GM12878 (cell line): ENCODE results near the gene SLC7A10. TPM values are rescaled to one million over a fixed set of nuclear protein-coding genes. Genes with fewer than 3 reads are reported as not detected.

ENCODE experiments used
- ATAC-seq: fragments of 200-7000 bp; cut with Tn5 transposase; 3 replicates; pipeline ENCODE4 v1.9.1; 2020; ENCODE audit warnings: mild to moderate bottlenecking, moderate library complexity
- BruUV-seq: library from RNA; stranded (reverse); fragments of 400-500 nt; replicated peaks from 2 replicates; lab custom pipeline; 2021; lab: Mats Ljungman, UMichigan
- CTCF ChIA-PET: fragments of 300-600 bp; sonication (Branson Sonifier 250); formaldehyde crosslinking; extraction: SDS; loops from one replicate; lab custom pipeline; 2021; ENCODE audit warnings: inconsistent platforms; lab: Yijun Ruan, JAX
- POLR2A ChIA-PET: fragments of 350-600 bp; formaldehyde crosslinking; extraction: SDS; loops from one replicate; lab custom pipeline; 2021; ENCODE audit warnings: inconsistent platforms; lab: Charles Lee
- RAD21 ChIA-PET: fragments of 300-600 bp; sonication (Branson Sonifier 250); formaldehyde crosslinking; loops from one replicate; lab custom pipeline; 2023; ENCODE audit warnings: antibody characterized with exemption; ENCODE audit not compliant: unreplicated experiment; lab: Charles Lee
- SMC1A ChIA-PET: fragments of 300-600 bp; sonication (Branson Sonifier 250); formaldehyde crosslinking; loops from one replicate; lab custom pipeline; 2023; ENCODE audit not compliant: unreplicated experiment, uncharacterized antibody; lab: Charles Lee
- DNase-seq: peaks from one replicate; pipeline ENCODE4 v3.0.0-alpha.2; 2011; ENCODE audit warnings: low read depth, low spot score
- FAIRE-seq: peaks from 3 replicates; lab custom pipeline; 2011; peaks lifted over from hg19 to GRCh38; lab: Jason Lieb, UNC
- H2AFZ ChIP-seq: 2 replicates; pipeline ENCODE4 v1.6.0; 2011; ENCODE audit warnings: low read depth, low read length, control low read depth; ENCODE audit not compliant: control insufficient read depth
- H3K27ac ChIP-seq: 2 replicates; pipeline ENCODE4 v1.5.1; 2011; ENCODE audit warnings: control low read depth; ENCODE audit not compliant: control insufficient read depth, insufficient read depth
- H3K27me3 ChIP-seq, 2 experiments: replicated peaks in 1 of 2; 2 replicates each; pipeline versions ENCODE4 v1.6.0 to v1.6.1; 2011; ENCODE audit warnings: low read length in 1 of 2; ENCODE audit not compliant: control insufficient read depth in 2 of 2, insufficient read depth in 2 of 2
- H3K36me3 ChIP-seq, 2 experiments: 2 replicates each; pipeline ENCODE4 v1.5.1; 2011; ENCODE audit warnings: low read length in 1 of 2; ENCODE audit not compliant: control insufficient read depth in 2 of 2, insufficient read depth in 2 of 2
- H3K4me1 ChIP-seq: 2 replicates; pipeline ENCODE4 v1.6.1; 2011; ENCODE audit warnings: mild to moderate bottlenecking, low read length, moderate library complexity, mixed read lengths; ENCODE audit not compliant: control insufficient read depth, insufficient read depth
- H3K4me2 ChIP-seq: 2 replicates; pipeline ENCODE4 v1.6.0; 2011; ENCODE audit warnings: control low read depth; ENCODE audit not compliant: control insufficient read depth, insufficient read depth
- H3K4me3 ChIP-seq: fragments of 200-600 bp; sonication (generic); 2 replicates; pipeline ENCODE4 v1.5.1; 2016
- H3K79me2 ChIP-seq: 2 replicates; pipeline ENCODE4 v1.6.0; 2011; ENCODE audit warnings: low read length; ENCODE audit not compliant: control insufficient read depth, insufficient read depth
- H3K9ac ChIP-seq: 2 replicates; pipeline ENCODE4 v1.8.0; 2011; ENCODE audit warnings: low read length, control low read depth, mixed read lengths; ENCODE audit not compliant: control insufficient read depth, insufficient read depth
- H3K9me3 ChIP-seq: replicated peaks from 3 replicates; pipeline ENCODE4 v1.5.1; 2011; ENCODE audit warnings: mild to moderate bottlenecking, low read length; ENCODE audit not compliant: control insufficient read depth, insufficient read depth
- H4K20me1 ChIP-seq: 2 replicates; pipeline ENCODE4 v1.6.0; 2011; ENCODE audit not compliant: control insufficient read depth, insufficient read depth
- ATF7 ChIP-seq: fragments of 450-650 bp; IDR thresholded peaks from 2 replicates; pipeline ENCODE4 v1.6.1; 2016; ENCODE audit warnings: low read depth, mild to moderate bottlenecking
- CEBPB ChIP-seq, 2 experiments: fragments of 150-350 bp in 1 of 2; IDR thresholded peaks; 2 replicates each; pipeline ENCODE4 v1.6.1; 2012 to 2014; ENCODE audit warnings: low read depth in 2 of 2, low read length in 2 of 2, borderline replicate concordance in 1 of 2, inconsistent platforms in 1 of 2
- CREM ChIP-seq: IDR thresholded peaks from 2 replicates; pipeline ENCODE4 v1.6.1; 2014; ENCODE audit warnings: antibody characterized with exemption, low read depth
- GABPA ChIP-seq: IDR thresholded peaks from 2 replicates; pipeline ENCODE4 v1.6.1; 2014; ENCODE audit warnings: antibody characterized with exemption, low read depth, mild to moderate bottlenecking, inconsistent platforms
- IRF5 ChIP-seq: fragments of 450-650 bp; IDR thresholded peaks from 2 replicates; pipeline ENCODE4 v1.6.1; 2017; ENCODE audit warnings: borderline replicate concordance
- NFYB ChIP-seq: IDR thresholded peaks from 2 replicates; pipeline ENCODE4 v1.6.1; 2011; ENCODE audit warnings: low read depth, mild to moderate bottlenecking, low read length, improper control_type of control experiment, moderate library complexity; ENCODE audit not compliant: insufficient read depth
- NR2C1 ChIP-seq: fragments of 450-650 bp; IDR thresholded peaks from 2 replicates; pipeline ENCODE4 v1.6.1; 2017; ENCODE audit warnings: antibody characterized with exemption, mild to moderate bottlenecking, moderate library complexity
- RFX5 ChIP-seq: IDR thresholded peaks from 2 replicates; pipeline ENCODE4 v1.6.1; 2011; ENCODE audit warnings: low read depth, low read length, improper control_type of control experiment
- SIN3A ChIP-seq: IDR thresholded peaks from 2 replicates; pipeline ENCODE4 v1.6.1; 2012; ENCODE audit warnings: low read depth, low read length, improper control_type of control experiment
- SIX5 ChIP-seq: IDR thresholded peaks from 2 replicates; pipeline ENCODE4 v1.6.1; 2011; ENCODE audit warnings: mild to moderate bottlenecking, low read depth, low read length, moderate library complexity; ENCODE audit not compliant: severe bottlenecking
- SP1 ChIP-seq: IDR thresholded peaks from one replicate; pipeline ENCODE4 v1.6.1; 2011; ENCODE audit warnings: low read depth, low read length
- SPI1 ChIP-seq: IDR thresholded peaks from 2 replicates; pipeline ENCODE4 v1.6.1; 2011; ENCODE audit warnings: low read depth, mild to moderate bottlenecking, low read length, moderate library complexity, borderline replicate concordance; ENCODE audit not compliant: insufficient read depth
- SUPT20H ChIP-seq: IDR thresholded peaks from 2 replicates; pipeline ENCODE4 v1.6.1; 2011; ENCODE audit warnings: low read depth, mild to moderate bottlenecking, low read length, moderate library complexity, borderline replicate concordance; ENCODE audit not compliant: control insufficient read depth
- TCF7 ChIP-seq: IDR thresholded peaks from 2 replicates; pipeline ENCODE4 v1.6.1; 2014; ENCODE audit warnings: antibody characterized with exemption, borderline replicate concordance
- ZNF217 ChIP-seq: fragments of 450-650 bp; IDR thresholded peaks from 2 replicates; pipeline ENCODE4 v1.6.1; 2017; ENCODE audit warnings: antibody characterized with exemption, mild to moderate bottlenecking
- WGBS: methylation state at CpG from one replicate; pipeline ENCODE4 v1.1.6; 2016; ENCODE audit warnings: low lambda C conversion rate; ENCODE audit not compliant: insufficient replicate concordance, insufficient coverage; ENCODE audit errors: missing lambda C conversion rate; 5-methylcytosine and 5-hydroxymethylcytosine counted together
- in situ Hi-C: fragments of 300-500 bp; cut with MboI; formaldehyde crosslinking; loops from 9 replicates; pipeline ENCODE4 v1.14.3; 2018; ENCODE audit warnings: mixed read lengths
- intact Hi-C: fragments of 100-400 bp; cut with micrococcal nuclease; formaldehyde crosslinking; loops from one replicate; pipeline ENCODE4 v1.14.2; 2022; ENCODE audit not compliant: unreplicated experiment
- polyA plus RNA-seq, 11 experiments: library from polyadenylated mRNA; depleted of rRNA in 4 of 11; unstranded in 6 of 11; stranded (reverse) in 5 of 11; fragments of >200 nt; fragmentation: Nextera tagmentation in 4 of 11; fragmentation: Illumina TruSeq in 1 of 11; extraction: Ambion mirVana in 4 of 11; extraction: Trizol in 1 of 11; gene quantifications; 1 replicate in 1 of 11; 2 replicates in 10 of 11; pipeline versions ENCODE4 v1.2.1 to v1.2.3, GENCODE V29; 2011 to 2016; ENCODE audit warnings: inconsistent platforms in 2 of 11, missing spikeins in 2 of 11, low read depth in 1 of 11
- total RNA-seq, 4 experiments: library from RNA; depleted of rRNA in 3 of 4; stranded (reverse); fragments of >200 nt in 3 of 4; fragmentation: Illumina TruSeq in 1 of 4; extraction: Trizol in 1 of 4; gene quantifications; 2 replicates each; pipeline versions ENCODE4 v1.2.1 to v1.2.3, GENCODE V29; 2013 to 2021
- TF ChIP-seq, protein P1 (sequence below): fragments of 450-650 bp; IDR thresholded peaks from 2 replicates; pipeline ENCODE4 v1.6.1; 2017; ENCODE audit warnings: low read depth, mild to moderate bottlenecking, moderate library complexity
- TF ChIP-seq, protein P2 (sequence below): IDR thresholded peaks from 2 replicates; pipeline ENCODE4 v1.6.1; 2012; ENCODE audit warnings: improper control_type of control experiment, low read depth, low read length; ENCODE audit not compliant: insufficient replicate concordance

The SLC7A10 gene
- total and polyA plus RNA-seq, 10 of the 15 experiments (the other 5 are each of a cell fraction or from before 2014, with no cell fraction given): not detected

DNA sequence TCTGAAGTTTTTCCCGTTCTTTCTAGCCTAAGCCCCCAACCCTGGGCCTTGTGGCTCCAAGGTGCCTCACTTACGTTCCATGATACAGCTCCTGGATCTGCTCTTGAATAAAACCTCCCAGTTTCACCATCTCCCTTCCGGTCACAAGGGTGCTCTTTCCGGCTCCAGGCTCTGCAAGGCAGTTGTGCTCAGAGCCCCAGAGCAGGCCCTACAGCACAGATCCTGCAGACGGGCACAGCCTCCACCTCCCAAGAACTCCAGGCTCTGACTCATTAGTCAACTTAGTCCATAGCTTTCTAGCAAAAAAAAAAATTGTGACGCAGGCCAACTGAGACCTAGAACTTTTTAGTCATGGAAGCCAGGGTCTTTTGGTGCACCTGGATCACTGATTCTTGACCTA, 33.9 kb upstream of the SLC7A10 start:
- Histone ChIP-seq H2AFZ (no peak overlapping the region), H3K4me1 (peaks cover 3% of the 10 kb centered on the region), H3K4me2 (no peak overlapping the region), H4K20me1 (no peaks in the 10 kb centered on the region), H3K27ac (no peak overlapping the region), H3K9ac (no peak overlapping the region), H3K36me3 (no peaks in the 10 kb centered on the region), H3K9me3 (no peaks in the 10 kb centered on the region), H3K4me3 (no peak overlapping the region), H3K79me2 (no peaks in the 10 kb centered on the region), H3K27me3 (no peaks in the 10 kb centered on the region; a peak in 1 of 4 replicates)
- TF ChIP-seq SP1: no peak
- TF ChIP-seq ATF7: no peak
- TF ChIP-seq TCF7: no peak
- no peak for TF ChIP-seq IRF5
- TF ChIP-seq SPI1: no peak
- no peak for TF ChIP-seq CEBPB (IDR thresholded peaks at IDR 0.05; ENCODE audit: borderline replicate concordance in 1 of 2, low read depth in 2 of 2, low read length in 2 of 2)
- TF ChIP-seq CREM: no peak
- no peak for TF ChIP-seq GABPA
- no peak for TF ChIP-seq NR2C1
- TF ChIP-seq RFX5: no peak
- no peak for TF ChIP-seq NFYB
- TF ChIP-seq, protein P1, sequence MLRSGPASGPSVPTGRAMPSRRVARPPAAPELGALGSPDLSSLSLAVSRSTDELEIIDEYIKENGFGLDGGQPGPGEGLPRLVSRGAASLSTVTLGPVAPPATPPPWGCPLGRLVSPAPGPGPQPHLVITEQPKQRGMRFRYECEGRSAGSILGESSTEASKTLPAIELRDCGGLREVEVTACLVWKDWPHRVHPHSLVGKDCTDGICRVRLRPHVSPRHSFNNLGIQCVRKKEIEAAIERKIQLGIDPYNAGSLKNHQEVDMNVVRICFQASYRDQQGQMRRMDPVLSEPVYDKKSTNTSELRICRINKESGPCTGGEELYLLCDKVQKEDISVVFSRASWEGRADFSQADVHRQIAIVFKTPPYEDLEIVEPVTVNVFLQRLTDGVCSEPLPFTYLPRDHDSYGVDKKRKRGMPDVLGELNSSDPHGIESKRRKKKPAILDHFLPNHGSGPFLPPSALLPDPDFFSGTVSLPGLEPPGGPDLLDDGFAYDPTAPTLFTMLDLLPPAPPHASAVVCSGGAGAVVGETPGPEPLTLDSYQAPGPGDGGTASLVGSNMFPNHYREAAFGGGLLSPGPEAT: no peak
- no peak for TF ChIP-seq SIX5
- no peak for TF ChIP-seq ZNF217
- TF ChIP-seq SUPT20H: no peak
- TF ChIP-seq, protein P2, sequence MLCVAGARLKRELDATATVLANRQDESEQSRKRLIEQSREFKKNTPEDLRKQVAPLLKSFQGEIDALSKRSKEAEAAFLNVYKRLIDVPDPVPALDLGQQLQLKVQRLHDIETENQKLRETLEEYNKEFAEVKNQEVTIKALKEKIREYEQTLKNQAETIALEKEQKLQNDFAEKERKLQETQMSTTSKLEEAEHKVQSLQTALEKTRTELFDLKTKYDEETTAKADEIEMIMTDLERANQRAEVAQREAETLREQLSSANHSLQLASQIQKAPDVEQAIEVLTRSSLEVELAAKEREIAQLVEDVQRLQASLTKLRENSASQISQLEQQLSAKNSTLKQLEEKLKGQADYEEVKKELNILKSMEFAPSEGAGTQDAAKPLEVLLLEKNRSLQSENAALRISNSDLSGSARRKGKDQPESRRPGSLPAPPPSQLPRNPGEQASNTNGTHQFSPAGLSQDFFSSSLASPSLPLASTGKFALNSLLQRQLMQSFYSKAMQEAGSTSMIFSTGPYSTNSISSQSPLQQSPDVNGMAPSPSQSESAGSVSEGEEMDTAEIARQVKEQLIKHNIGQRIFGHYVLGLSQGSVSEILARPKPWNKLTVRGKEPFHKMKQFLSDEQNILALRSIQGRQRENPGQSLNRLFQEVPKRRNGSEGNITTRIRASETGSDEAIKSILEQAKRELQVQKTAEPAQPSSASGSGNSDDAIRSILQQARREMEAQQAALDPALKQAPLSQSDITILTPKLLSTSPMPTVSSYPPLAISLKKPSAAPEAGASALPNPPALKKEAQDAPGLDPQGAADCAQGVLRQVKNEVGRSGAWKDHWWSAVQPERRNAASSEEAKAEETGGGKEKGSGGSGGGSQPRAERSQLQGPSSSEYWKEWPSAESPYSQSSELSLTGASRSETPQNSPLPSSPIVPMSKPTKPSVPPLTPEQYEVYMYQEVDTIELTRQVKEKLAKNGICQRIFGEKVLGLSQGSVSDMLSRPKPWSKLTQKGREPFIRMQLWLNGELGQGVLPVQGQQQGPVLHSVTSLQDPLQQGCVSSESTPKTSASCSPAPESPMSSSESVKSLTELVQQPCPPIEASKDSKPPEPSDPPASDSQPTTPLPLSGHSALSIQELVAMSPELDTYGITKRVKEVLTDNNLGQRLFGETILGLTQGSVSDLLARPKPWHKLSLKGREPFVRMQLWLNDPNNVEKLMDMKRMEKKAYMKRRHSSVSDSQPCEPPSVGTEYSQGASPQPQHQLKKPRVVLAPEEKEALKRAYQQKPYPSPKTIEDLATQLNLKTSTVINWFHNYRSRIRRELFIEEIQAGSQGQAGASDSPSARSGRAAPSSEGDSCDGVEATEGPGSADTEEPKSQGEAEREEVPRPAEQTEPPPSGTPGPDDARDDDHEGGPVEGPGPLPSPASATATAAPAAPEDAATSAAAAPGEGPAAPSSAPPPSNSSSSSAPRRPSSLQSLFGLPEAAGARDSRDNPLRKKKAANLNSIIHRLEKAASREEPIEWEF: no peak
- TF ChIP-seq SIN3A: no peak
- no peak for FAIRE-seq
- RAD21 ChIA-PET: no interaction called here
- intact Hi-C loops: no loop called here
- DNase-seq: no peak
- POLR2A ChIA-PET: no interaction called here
- CTCF ChIA-PET: interaction anchor here (1.0 kb wide), 1 partner anchor 23 kb away, joined by 5 read pairs; no protein-coding TSS in a partner anchor
- in situ Hi-C loops: no loop called here
- no peak for ATAC-seq
- BruUV-seq: no TSS peak
- WGBS: 48% methylated on average over 6 of the region's 6 CpGs
- SMC1A ChIA-PET: interaction anchor here (0.6 kb wide), 1 partner anchor 127 kb away, joined by 3 read pairs; no protein-coding TSS in a partner anchor
